AG04449 (cell line): ENCODE data around the gene CNTNAP2.

Experiments used
- CTCF ChIA-PET: fragments of 350-600 bp; formaldehyde crosslinking; extraction: SDS; loops from one replicate; lab custom pipeline; 2021; ENCODE audit warnings: antibody characterized with exemption; lab: Yijun Ruan, JAX
- POLR2A ChIA-PET: fragments of 400-600, 350-600 bp; formaldehyde crosslinking; extraction: SDS; loops from one replicate; lab custom pipeline; 2020; ENCODE audit warnings: antibody characterized with exemption, inconsistent platforms; lab: Yijun Ruan, JAX
- DNase-seq: peaks from one replicate; pipeline ENCODE4 v3.0.0-alpha.2; 2010; ENCODE audit warnings: low read depth, low spot score
- H3K4me3 ChIP-seq: 2 replicates; pipeline ENCODE4 v1.5.1; 2011; ENCODE audit warnings: low read depth, mild to moderate bottlenecking, control low read depth, low read length
- CTCF ChIP-seq: IDR thresholded peaks from one replicate; pipeline ENCODE4 v1.5.1; 2011; ENCODE audit warnings: mild to moderate bottlenecking, moderate library complexity, low read length, control low read depth, inconsistent platforms; ENCODE audit not compliant: insufficient read depth; ENCODE audit errors: missing control alignments

The CNTNAP2 gene

DNA sequence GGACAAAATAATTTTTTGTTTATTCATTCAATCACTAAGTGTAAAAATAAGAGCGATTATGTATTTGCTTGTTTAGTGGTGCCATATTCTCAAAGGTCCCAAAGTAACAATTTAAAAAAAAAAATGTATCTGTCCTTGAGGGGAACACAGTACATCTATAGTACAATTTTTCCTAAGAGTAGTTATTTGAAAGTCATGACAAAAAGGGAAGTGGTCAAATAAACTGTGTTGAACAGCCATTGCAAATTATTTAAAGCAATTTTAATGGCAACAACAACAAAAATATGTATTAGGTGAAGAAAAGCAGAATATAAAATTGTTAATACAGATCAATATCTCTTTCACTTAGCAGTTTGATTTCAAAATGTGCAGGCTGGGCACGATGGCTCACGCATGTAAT, 943.5 kb downstream of the CNTNAP2 start:
- DNase-seq = no peak
- no peak for TF ChIP-seq CTCF
- POLR2A ChIA-PET = no interaction called here

GRCh38 chr7:147062897-147063296, 946.3 kb downstream of the CNTNAP2 start:
- no peak overlapping the region for H3K4me3 ChIP-seq
- DNase-seq = no peak
- TF ChIP-seq CTCF = no peak
- POLR2A ChIA-PET = no interaction called here
- CTCF ChIA-PET = no interaction called here

More for the DNA sequence above, 943.5 kb downstream of the CNTNAP2 start:
- CTCF ChIA-PET = interaction anchor here (0.7 kb wide), 1 partner anchor 66 kb away, joined by 3 read pairs; no protein-coding TSS in a partner anchor
- H3K4me3 ChIP-seq = no peak overlapping the region

- no peak for TF ChIP-seq CTCF
- no peak overlapping the region for H3K4me3 ChIP-seq
- ChIA-PET CTCF (no interaction called here), POLR2A (no interaction called here)
- no peak for DNase-seq
These were observed 952.2 kb downstream of the CNTNAP2 start for GRCh38 chr7:147068842-147069241.

GRCh38 chr7:147069771-147070170, 953.2 kb downstream of the CNTNAP2 start:
- TF ChIP-seq CTCF = no peak
- ChIA-PET POLR2A (no interaction called here), CTCF (no interaction called here)
- H3K4me3 ChIP-seq = no peak overlapping the region
- DNase-seq = no peak

DNA sequence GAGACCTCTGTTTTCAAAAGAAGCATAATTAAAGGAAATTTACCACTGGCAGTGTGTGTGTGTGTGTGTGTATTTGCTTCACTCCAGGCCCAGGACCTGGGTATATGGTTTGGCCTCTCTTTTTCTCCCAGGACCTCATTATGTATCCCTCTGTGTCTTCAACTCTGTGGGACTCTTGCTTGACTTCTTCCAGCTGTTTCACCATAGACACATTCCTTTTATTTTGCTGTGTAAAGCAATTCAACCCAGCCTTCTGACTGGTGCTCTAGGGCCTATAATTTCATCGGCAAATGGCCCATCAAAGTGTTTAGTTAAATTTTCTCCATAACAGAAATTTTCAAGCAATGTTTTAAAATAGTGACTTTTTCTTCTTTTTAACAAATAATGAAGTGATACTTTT, 954.3 kb downstream of the CNTNAP2 start:
- no peak overlapping the region for H3K4me3 ChIP-seq
- no peak for DNase-seq
- TF ChIP-seq CTCF = no peak
- CTCF ChIA-PET = no interaction called here
- POLR2A ChIA-PET = no interaction called here

GRCh38 chr7:147071536-147071935, 954.9 kb downstream of the CNTNAP2 start:
- POLR2A ChIA-PET = no interaction called here
- TF ChIP-seq CTCF = no peak
- CTCF ChIA-PET = no interaction called here
- DNase-seq = no peak
- H3K4me3 ChIP-seq = no peak overlapping the region
